A673 (cell line): Measurements from ENCODE around the gene UTP20.

ENCODE experiments used
- CTCF ChIP-seq: fragments of 300-800, 200-600 bp; sonication (generic); conservative IDR thresholded peaks from 2 replicates; pipeline ENCODE4 v1.5.1; 2017; ENCODE audit warnings: low read depth, mild to moderate bottlenecking, antibody characterized with exemption, low read length, moderate library complexity, mixed read lengths
- EZH2 ChIP-seq: fragments of 200-600 bp; sonication (generic); IDR thresholded peaks from 2 replicates; pipeline ENCODE4 v1.6.1; 2017; ENCODE audit warnings: borderline replicate concordance, low read depth, mild to moderate bottlenecking, mixed read lengths, antibody characterized with exemption, low read length; ENCODE audit not compliant: poor library complexity, severe bottlenecking

GRCh38 chr12:101323255-101323654, 43.4 kb downstream of the UTP20 start:
- no peak for TF ChIP-seq EZH2
- no peak for TF ChIP-seq CTCF
